ENCODE measurements around the gene OR6C4.
"Not testable (repeated sequence)": the region's sequence is repeated elsewhere in the genome, so short reads cannot be mapped to it uniquely, and the experiment has no call there.

OR6C4 gene

DNA sequence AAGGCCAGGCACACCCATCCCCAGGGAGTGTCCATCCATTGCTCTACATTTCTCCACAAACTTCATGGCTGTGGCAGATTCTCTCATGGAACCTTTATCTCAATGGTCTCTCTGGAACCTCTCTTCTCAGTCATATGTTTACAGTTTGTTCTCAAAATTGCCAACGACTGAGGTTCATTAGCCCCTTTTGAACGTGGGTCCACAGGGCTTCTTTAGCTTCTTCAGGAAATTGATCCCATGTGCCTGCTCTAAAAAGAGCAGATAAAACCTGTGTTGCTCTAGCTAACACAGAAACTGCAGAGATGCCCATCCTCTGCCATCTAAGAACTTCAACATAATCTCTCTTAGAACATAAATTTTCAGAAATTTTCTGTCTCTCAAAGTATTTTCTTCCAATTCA, at the start of gene OR6C4:
TSS of gene OR6C4 (plus strand) at position 301 of the 400 bp plus-strand sequence. CDS start 1,625 bp downstream, outside the sequence.
- DNase-seq = no peak

GRCh38 chr12:55499810-55500252, 49.6 kb upstream of the OR6C4 start:
- no peak for DNase-seq

DNA sequence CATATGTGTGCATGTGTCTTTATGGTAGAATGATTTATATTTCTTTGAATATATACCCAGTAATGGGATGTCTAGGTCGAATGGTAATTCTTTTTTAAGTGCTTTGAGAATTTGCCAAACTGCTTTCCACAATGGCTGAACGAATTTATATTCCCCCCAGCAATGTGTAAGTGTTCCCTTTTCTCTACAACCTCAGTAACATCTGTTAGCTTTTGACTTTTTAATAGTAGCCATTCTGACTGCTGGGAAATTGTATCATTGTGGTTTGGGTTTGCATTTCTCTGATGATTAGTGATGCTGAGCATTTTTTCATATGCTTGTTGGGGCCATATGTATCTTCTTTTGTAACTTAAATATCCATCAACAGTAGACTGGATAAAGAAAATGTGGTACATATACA, 47.8 kb upstream of the OR6C4 start:
- no peak for DNase-seq

DNA sequence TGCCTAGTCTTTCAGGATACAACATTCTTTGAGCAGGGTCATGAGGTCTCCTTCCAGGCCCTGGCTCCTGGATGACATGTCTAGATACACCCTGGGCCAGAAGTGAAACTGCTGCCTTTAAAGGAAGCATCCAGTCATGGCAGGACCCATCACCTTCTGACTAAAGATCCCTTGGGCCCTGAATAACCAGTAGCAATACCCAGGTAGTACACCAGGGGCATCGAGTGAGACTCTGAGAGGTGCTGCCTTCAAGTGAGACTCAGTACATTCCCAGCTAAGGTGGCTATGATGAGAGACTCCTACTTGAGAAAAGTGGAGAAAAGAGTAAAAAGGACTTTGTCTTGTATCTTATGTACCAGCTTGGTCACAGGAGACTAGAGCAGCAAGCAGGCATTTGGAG, 33.7 kb upstream of the OR6C4 start:
- no peak for DNase-seq

DNA sequence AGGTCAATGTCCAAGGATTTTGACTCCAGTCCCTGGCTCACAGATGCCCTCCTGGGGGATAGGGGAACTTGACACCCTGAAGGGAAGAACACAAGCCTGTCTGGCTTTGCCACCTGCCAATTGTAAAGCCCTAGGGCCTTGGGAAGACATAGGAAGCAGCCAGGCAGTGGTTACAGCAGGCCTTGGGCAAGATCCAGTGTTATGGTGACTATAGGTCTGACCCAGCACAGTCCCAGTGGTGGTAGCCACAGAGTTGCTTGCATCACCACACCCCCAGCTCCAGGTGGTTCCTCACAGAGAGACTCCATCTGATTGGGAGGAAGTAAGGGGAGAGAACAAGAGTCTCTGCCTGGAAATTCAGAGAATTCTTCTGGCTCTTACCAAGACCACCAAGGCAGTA, 33.0 kb upstream of the OR6C4 start:
- DNase-seq = no peak

GRCh38 chr12:55548235-55548634, 1.2 kb upstream of the OR6C4 start:
- DNase-seq = not testable (repeated sequence)

DNA sequence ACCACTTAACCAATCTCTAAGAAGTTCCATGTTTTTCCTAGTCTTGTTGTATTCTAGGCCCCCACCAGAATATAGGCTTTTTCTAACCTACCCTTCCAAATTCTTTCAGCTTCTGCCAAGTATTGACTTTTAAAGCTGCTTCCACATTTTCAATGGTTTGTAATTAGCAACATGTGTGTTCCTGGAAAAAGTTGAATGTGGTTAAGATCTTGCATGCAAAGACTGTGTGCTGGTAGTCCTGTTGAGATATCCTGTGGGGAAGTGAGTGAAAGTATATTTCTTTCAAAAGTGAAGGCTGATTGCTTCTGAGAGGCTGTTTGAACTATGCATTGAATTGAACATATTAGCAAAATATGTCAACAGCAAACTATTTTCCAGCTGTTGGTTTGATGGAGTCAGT, 646 bp upstream of the OR6C4 start:
- DNase-seq = no peak

- DNase-seq = no peak
Observed at GRCh38 chr12:55554296-55554695, 4.9 kb downstream of the OR6C4 start.

DNA sequence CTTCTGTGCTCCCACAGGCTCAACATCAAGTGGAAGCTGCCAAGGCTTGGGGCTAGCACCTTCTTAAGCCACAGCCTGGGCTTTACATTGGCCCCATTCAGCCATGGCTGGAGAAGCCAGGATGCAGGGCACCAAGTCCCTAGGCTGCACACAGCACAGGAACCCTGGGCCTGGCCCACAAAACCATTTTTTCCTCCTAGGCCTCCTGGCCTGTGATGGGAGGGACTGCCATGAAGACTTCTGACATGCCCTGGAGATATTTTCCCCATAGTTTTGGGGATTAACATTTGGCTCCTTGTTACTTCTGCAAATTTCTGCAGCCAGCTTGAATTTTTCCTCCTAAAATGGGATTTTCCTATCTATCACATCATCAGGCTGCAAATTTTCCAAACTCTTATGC, 20.7 kb downstream of the OR6C4 start:
- DNase-seq = not testable (repeated sequence)

- not testable (repeated sequence) for DNase-seq
Observed at GRCh38 chr12:55570689-55571088, 21.3 kb downstream of the OR6C4 start.

GRCh38 chr12:55572168-55572567, 22.8 kb downstream of the OR6C4 start, which contains the start of gene OR2AP1:
Gene OR2AP1 (plus strand): TSS chr12:55572468. CDS start chr12:55574415, 1,947 bp downstream.
- DNase-seq = no peak

DNA sequence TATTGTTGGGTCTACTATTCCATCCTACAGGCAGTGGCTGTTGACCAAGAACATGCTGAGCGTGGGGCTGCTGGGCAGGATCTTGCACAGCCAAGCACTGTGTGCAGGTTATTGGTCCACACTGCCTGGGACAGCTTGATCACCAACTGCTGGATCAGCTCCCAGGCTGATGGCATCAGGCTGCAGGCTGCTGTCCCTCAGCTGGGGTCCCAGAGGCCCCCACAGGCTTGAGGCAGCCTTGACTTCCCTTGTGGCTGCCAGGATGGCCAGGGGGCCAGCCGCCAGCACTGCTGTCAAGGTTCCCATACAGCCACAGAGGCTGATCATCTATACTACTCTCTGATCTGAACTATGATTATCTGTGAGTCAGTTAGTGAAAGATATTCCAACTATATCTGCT, 32.7 kb downstream of the OR6C4 start:
- DNase-seq = no peak

- DNase-seq = no peak
Observed at GRCh38 chr12:55585817-55586216, 36.4 kb downstream of the OR6C4 start.

DNA sequence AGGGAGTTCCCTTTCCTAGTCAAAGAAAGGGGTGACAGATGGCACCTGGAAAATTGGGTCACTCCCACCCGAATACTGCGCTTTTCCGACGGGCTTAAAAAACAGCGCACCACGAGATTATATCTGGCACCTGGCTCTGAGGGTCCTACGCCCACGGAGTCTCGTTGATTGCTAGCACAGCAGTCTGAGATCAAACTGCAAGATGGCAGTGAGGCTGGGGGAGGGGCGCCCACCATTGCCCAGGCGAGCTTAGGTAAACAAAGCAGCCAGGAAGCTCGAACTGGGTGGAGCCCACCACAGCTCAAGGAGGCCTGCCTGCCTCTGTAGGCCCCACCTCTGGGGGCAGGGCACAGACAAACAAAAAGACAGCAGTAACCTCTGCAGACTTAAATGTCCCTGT, 40.8 kb downstream of the OR6C4 start:
- not testable (repeated sequence) for DNase-seq

All from SHP77 treated with DMSO at 0.1 percent for 48 hours (cell line).